Esophagus (tissue), 2 donors: ENCODE data around the gene ARL4D. TPM values are rescaled to one million over a fixed set of nuclear protein-coding genes. Genes with fewer than 3 reads are reported as not detected.
"Not testable (repeated sequence)": the region's sequence is repeated elsewhere in the genome, so short reads cannot be mapped to it uniquely, and the experiment has no call there.

ENCODE experiments used
- H3K27ac ChIP-seq, 2 donors: one replicate each; pipeline ENCODE4 v1.5.1; 2013; ENCODE audit warnings: low read depth in 2 of 2, mild to moderate bottlenecking in 2 of 2, inconsistent platforms in 1 of 2, low read length in 1 of 2, moderate library complexity in 1 of 2
- H3K27me3 ChIP-seq, 2 donors: one replicate each; pipeline ENCODE4 v1.6.1; 2013; ENCODE audit warnings: low read length in 2 of 2, control low read depth in 1 of 2, mild to moderate bottlenecking in 1 of 2; ENCODE audit not compliant: insufficient read depth in 2 of 2, control insufficient read depth in 1 of 2
- H3K36me3 ChIP-seq, 2 donors: one replicate each; pipeline ENCODE4 v1.6.1; 2013; ENCODE audit warnings: low read length in 1 of 2; ENCODE audit not compliant: control insufficient read depth in 2 of 2, insufficient read depth in 2 of 2
- H3K4me1 ChIP-seq, 2 donors: one replicate each; pipeline ENCODE4 v1.6.1; 2013; ENCODE audit warnings: low read length in 1 of 2; ENCODE audit not compliant: control insufficient read depth in 2 of 2, insufficient read depth in 2 of 2
- H3K4me3 ChIP-seq, 2 donors: one replicate each; pipeline ENCODE4 v1.5.1; 2013; ENCODE audit warnings: low read length in 2 of 2, mild to moderate bottlenecking in 2 of 2, low read depth in 1 of 2, moderate library complexity in 1 of 2
- H3K9me3 ChIP-seq, 2 donors: one replicate each; pipeline ENCODE4 v1.6.1; 2013; ENCODE audit warnings: mild to moderate bottlenecking in 2 of 2, low read depth in 1 of 2, low read length in 1 of 2, moderate library complexity in 1 of 2; ENCODE audit not compliant: control insufficient read depth in 2 of 2, insufficient read depth in 1 of 2
- WGBS, 2 donors: extraction: QIAGEN DNeasy Blood & Tissue Kit; methylation state at CpG; one replicate each; pipeline ENCODE4 v1.1.7; 2013; 5-methylcytosine and 5-hydroxymethylcytosine counted together
- polyA plus RNA-seq, 2 donors: library from polyadenylated mRNA; stranded (reverse); fragments of 200-250 nt; gene quantifications; one replicate each; pipeline ENCODE4 v1.2.3, GENCODE V29; 2013
- donor health status: healthy with polysubstance abuse.
- donor health status: Bipolar disorder and iron deficiency.

Gene ARL4D
- polyA plus RNA-seq, 2 donors = 36.3 to 92.2 TPM

DNA sequence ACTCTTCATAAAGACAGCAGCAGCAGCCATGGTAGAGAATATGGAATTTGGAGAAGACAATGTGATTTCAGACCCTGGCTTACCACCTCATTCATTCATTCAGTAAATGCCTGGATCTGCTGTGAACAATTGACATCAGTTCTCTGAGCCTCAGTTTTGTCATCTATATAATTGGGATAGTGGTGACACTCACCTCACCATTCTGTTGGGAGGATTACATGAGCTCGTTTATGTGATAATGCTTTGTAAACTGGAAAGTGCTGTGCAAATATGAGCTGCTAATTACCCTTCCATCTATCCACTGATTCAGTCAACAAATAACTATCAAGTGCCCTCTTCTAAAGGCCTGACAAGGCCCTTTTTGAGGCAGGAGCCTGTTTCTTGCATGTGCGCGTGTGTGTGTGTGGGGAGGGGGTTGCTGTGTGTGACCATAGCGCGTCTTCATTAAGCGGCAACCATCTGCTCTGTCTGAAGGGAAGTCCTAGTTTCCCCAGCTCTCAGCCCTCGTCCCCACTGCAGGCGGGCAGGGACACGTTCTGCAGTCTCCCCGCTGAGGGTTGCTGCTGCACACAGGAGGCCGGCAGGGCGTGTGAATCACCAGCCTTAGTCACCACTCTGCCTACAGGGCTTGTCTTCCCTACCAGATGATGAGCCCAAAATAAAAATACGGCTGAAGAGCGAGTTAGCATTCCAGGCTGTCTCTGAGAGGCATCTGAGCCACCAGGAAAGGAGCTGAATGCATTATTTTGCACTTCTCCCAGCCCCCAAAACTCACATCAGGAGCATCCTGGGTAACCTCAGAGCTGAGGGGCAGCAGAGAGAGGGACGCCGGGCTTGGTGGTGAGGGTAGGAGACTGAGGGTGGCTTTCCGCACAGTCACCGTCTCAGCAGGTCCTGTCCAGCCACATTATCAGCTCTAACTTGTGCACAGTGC, 19.9 kb downstream of the ARL4D start:
- peaks cover 3 to 17% of the 10 kb centered on the region in 2 donors for H3K4me1 ChIP-seq
- H3K27ac ChIP-seq = peak overlapping the region; percentile 95 to 98
- no peak overlapping the region for H3K4me3 ChIP-seq
- WGBS, 2 donors = 35 to 53% methylated on average over 18 of the region's 18 CpGs
- no peaks in the 10 kb centered on the region for H3K36me3 ChIP-seq
- H3K27me3 ChIP-seq = no peaks in the 10 kb centered on the region
- H3K9me3 ChIP-seq = no peaks in the 10 kb centered on the region

DNA sequence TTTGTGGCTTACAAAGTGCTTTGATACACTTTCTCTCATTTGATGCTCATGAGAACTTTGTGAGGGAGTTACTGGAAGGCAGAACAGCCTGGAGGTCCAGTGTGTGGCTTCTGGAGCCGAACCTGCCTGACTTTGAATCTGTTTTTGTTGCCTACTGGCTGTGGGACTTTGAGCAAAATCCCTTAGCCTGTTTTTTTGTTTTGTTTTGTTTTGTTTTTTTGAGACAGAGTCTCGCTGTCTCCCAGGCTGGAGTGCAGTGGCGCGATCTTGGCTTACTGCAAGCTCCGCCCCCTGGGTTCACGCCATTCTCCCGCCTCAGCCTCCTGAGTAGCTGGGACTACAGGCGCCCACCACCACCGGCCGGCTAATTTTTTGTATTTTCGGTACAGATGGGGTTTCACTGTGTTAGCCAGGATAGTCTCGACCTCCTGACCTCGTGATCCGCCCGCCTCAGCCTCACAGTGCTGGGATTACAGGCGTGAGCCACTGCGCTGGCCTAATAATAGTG, 20.6 kb downstream of the ARL4D start:
- H3K27ac ChIP-seq = peak overlapping the region; percentile 95 to 98
- H3K4me1 ChIP-seq = peaks cover 3 to 17% of the 10 kb centered on the region in 2 donors
- WGBS, 2 donors = 77 to 78% methylated on average over 17 of the region's 17 CpGs
- H3K36me3 ChIP-seq, H3K9me3 ChIP-seq, H3K4me3 ChIP-seq, H3K27me3 ChIP-seq: not testable (repeated sequence)

DNA sequence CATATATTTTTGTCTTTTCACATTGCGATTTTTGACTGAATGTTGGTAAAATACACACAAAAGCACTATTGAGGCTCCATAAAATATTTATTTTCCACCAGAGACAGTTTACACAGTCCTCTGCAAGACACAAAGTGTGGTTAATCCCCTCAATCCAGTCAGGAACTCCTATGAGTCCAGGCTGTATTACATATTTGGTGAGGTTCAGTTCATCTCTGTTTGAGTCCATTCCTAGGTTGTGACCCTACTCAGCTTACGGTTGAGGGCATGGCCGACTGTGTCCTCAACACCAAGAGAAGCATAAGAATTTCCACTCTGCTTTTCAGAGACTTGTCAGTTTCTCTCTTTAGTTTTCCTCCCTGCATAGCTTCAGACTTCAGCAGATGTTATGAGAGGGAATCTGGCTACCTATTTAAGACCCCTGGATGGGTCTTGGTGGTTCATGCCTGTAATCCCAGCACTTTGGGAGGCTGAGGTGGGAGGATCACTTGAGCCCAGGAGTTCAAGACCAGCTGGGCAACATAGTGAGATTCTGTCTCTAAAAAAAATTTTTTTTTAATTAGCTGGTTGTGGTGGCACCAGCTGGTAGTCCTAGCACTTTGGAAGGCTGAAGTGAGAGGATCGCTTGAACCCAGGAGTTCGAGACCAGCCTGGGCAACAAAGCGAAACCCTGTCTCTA, 25.1 kb downstream of the ARL4D start:
- Histone ChIP-seq H3K9me3 (no peaks in the 10 kb centered on the region), H3K4me1 (peaks cover 3 to 6% of the 10 kb centered on the region in 2 donors), H3K27ac (no peak overlapping the region), H3K27me3 (no peaks in the 10 kb centered on the region), H3K4me3 (no peak overlapping the region), H3K36me3 (no peaks in the 10 kb centered on the region)
- 73 to 81% methylated on average over 6 of the region's 6 CpGs for WGBS, 2 donors

DNA sequence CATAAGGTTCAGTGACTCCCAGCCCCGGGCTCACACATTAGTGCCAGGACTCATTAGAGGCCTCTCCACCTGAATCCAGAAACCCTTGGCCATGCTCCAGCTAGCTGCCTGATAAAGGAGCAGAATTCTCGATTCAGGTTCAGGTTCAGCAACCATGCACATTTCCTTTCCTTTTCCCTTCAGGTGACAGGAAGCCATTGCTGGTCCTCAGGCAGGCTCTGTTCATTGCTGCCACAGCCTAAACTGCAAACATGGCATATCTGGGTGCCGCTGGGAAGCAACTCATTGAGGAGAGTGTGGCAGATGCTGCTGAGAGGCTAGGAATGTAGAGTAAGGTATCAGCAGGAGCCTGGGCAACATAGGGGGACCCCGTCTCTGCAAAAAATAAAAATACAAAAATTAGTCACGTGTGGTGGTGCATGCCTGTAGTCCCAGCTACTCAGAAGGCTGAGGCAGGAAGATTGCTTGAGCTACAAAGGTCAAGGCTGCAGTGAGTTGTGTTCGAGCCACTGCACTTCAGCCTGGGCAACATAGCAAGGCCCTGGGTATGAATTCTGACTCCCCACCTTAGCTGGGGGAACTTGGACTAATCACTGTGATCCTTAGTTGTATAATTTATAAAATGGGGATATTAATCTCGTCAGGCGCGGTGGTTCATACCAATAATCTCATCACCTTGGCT, 28.7 kb downstream of the ARL4D start:
- H3K4me3 ChIP-seq = no peak overlapping the region
- peak overlapping the region in 1 of 2 donors; percentile 41 for H3K27ac ChIP-seq
- H3K27me3 ChIP-seq = no peaks in the 10 kb centered on the region
- 77 to 78% methylated on average over 9 of the region's 9 CpGs for WGBS, 2 donors
- no peaks in the 10 kb centered on the region for H3K9me3 ChIP-seq
- no peaks in the 10 kb centered on the region for H3K36me3 ChIP-seq
- peaks cover 0 to 3% of the 10 kb centered on the region in 2 donors for H3K4me1 ChIP-seq

DNA sequence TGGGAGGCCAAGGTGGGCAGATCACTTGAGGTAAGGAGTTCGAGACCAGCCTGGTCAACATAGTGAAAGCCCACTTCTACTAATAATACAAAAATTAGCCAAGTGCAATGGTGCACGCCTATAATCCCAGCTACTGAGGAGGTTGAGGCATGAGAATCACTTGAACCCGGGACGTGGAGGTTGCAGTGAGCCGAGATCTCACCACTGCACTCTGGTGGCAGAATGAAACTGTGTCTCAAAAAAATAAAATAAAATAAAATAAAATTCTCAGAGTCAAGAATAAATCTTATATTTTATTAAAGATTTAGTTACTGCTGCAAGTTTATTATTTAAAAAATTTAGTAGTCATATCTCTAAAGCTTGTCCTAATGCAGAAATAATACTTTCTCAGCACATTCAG, 29.7 kb downstream of the ARL4D start:
- Histone ChIP-seq H3K27ac (no peak overlapping the region), H3K9me3 (no peaks in the 10 kb centered on the region), H3K27me3 (no peaks in the 10 kb centered on the region), H3K4me1 (peaks cover 0 to 3% of the 10 kb centered on the region in 2 donors), H3K4me3 (no peak overlapping the region), H3K36me3 (no peaks in the 10 kb centered on the region)
- 69 to 80% methylated on average over 5 of the region's 5 CpGs for WGBS, 2 donors

DNA sequence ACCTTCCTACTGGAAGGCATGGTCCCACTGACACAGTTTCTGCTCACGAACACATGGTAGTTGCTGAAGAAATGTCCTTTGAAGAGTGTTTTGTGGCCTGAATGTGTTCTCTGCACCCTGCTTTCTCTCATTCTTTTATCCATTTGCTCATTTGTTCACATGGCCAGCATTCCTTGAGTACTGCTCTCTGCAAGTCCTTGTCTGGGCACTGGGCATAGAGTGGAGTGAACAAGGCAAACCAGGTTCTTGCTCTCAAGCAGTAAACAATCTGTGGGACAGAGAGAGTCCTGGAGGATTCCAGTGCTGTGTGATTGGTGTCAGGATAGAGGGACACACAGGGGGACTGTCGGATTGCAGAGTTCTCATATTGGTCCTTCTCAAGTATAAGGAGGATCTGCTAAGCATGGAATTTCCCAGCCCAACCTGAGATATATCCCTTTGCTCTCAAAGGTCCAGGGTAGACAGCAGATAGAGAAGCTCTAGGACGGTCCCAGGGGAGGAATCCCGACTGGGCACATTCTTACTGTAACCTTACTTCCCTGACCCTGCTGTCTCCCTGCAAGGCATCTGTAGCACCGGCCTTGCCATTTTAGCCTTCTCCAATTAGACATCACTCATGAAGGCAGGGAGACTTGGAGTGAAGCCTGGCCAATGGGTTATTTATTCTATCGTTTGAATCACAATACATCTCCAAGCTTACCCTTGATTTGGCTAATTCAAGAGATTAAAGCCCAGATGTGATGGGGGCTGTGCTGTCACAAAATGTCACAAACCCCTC, 32.3 kb downstream of the ARL4D start:
- no peaks in the 10 kb centered on the region for H3K36me3 ChIP-seq
- H3K27ac ChIP-seq = peak overlapping the region in 1 of 2 donors; percentile 58

DNA sequence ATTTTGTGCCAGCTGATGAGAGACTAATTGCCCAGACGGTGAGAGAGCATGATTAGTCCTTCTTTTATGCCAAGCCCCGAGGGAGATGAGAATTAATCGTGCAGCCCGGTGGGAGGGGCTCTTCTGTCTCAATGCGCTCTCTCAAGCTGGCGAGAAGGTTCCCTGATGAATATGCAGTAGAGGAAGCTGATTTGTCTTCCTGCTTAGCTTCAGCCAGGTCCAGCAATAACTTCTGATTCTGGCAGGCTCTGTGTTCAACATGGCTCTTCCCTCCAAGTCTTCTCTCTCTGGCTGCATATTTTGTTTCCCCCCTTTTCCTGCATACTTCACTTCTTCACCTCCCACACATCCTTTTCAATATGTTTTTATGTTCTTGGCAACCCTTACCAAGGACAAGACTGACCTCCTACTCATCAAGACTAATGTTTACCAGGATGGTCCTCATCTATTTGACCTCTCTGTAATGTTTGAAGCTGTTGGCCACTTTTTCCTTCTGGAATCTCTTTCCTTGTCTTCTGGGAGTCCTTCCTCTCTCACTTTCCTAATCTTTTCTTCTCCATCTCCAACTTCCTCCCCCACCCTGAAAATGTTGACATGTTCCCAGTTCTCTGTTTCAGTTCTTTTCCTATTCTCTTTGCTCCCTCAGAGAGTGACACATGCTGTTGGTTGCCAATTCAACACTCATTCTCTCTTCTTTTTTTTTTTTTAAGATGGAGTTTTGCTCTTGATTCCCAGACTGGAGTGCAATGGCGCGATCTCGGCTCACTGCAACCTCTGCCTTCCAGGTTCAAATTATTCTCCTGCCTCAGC, 33.1 kb downstream of the ARL4D start:
- 35 to 52% methylated on average over 9 of the region's 9 CpGs for WGBS, 2 donors

More for the DNA sequence above, 32.3 kb downstream of the ARL4D start:
- Histone ChIP-seq H3K4me1 (peaks cover 3% of the 10 kb centered on the region in 2 donors), H3K27me3 (no peaks in the 10 kb centered on the region), H3K4me3 (no peak overlapping the region), H3K9me3 (no peaks in the 10 kb centered on the region)
- 53 to 56% methylated on average over 6 of the region's 6 CpGs for WGBS, 2 donors

DNA sequence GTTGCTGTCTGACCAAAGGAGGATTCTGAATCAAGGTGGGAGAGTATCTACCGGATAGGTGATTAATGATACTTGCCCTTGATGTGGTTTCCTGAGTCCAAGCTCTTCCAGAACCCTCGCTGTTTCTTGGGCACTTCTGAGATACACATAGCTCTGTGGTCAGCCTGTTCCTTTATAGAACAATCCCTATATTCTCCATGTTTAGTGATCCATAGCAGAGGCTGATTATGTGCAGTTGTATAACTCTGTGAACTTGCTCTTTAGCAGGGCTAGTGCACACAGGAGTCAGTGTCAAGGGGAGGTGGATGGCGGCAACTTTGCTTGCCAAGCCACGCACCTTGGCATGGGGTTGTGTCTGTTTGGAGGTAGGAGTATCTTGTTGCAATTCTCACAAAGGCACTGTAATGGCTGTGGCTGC, 36.1 kb downstream of the ARL4D start:
- Histone ChIP-seq H3K4me1 (peaks cover 0 to 3% of the 10 kb centered on the region in 2 donors), H3K36me3 (no peaks in the 10 kb centered on the region), H3K4me3 (no peak overlapping the region), H3K27me3 (no peaks in the 10 kb centered on the region), H3K9me3 (no peaks in the 10 kb centered on the region), H3K27ac (no peak overlapping the region)
- WGBS, 2 donors = 49 to 63% methylated on average over 4 of the region's 4 CpGs

More for the DNA sequence above, 33.1 kb downstream of the ARL4D start:
- peak overlapping the region; percentile 36 to 58 for H3K27ac ChIP-seq
- H3K36me3 ChIP-seq = no peaks in the 10 kb centered on the region
- peaks cover 3% of the 10 kb centered on the region in 2 donors for H3K4me1 ChIP-seq
- H3K9me3 ChIP-seq = no peaks in the 10 kb centered on the region
- H3K4me3 ChIP-seq = no peak overlapping the region
- H3K27me3 ChIP-seq = no peaks in the 10 kb centered on the region
